ENCODE data around the gene MACO1. TPM values are rescaled to one million over a fixed set of nuclear protein-coding genes. Genes with fewer than 3 reads are reported as not detected.
"Not testable (repeated sequence)": the region's sequence is repeated elsewhere in the genome, so short reads cannot be mapped to it uniquely, and the experiment has no call there.

MACO1 gene
- polyA plus RNA-seq, 2 donors = 16.1 to 23.3 TPM

DNA sequence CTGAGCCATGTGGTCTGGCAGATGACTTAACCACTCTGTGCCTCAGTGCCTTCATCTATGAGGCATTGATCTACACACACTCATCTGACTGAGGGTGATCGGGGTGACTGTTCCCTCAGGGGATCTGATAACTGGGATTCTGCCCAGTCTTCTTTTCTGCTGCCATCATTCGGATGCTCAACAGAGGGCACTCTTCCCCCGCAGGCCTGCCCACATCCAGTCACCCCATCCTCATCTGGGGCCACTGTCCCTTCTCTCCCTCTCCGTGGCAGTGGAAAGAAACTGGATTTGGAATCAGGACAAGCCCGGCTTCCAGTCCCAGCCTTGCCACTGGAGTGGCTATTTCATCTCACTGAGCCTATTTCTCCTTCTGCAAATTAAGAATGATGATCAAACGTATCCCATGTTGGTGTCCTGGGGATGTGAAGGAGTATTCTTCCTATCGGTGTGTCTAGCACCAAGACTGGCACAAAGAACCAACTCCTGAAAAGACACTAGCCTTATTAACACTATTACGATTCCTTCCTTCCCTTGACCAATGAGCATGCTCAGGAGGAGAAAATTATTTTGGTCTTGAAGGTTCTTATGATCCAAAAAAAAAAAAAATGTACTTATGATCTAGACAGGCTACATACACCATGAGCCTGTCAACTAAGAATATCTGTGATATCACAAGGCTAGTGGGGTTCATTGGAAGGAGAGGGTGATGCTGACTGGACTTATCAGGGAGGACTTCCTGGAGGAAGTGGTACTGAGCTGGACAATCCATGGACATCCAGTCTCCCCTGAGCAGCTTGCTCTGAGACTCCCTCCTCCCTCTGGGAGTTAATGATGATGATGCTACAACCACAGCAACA is 27.5 kb upstream of the MACO1 start:
- H3K36me3 ChIP-seq (ENCODE audit: control insufficient read depth in 2 of 2, insufficient read depth in 2 of 2, low read length in 1 of 2); H3K4me1 ChIP-seq (ENCODE audit: control insufficient read depth in 2 of 2, insufficient read depth in 2 of 2, low read length in 1 of 2); H3K27me3 ChIP-seq (ENCODE audit: control insufficient read depth in 1 of 2, insufficient read depth in 2 of 2, low read length in 2 of 2); H3K27ac ChIP-seq (ENCODE audit: low read depth in 2 of 2, low read length in 1 of 2); H3K4me3 ChIP-seq (ENCODE audit: low read depth in 1 of 2, low read length in 2 of 2); H3K9me3 ChIP-seq (ENCODE audit: control insufficient read depth in 2 of 2, insufficient read depth in 1 of 2, low read depth in 1 of 2, low read length in 1 of 2): not testable (repeated sequence)
- WGBS, 2 donors = 13 to 19% methylated on average over 5 to 6 of the region's 8 CpGs

DNA sequence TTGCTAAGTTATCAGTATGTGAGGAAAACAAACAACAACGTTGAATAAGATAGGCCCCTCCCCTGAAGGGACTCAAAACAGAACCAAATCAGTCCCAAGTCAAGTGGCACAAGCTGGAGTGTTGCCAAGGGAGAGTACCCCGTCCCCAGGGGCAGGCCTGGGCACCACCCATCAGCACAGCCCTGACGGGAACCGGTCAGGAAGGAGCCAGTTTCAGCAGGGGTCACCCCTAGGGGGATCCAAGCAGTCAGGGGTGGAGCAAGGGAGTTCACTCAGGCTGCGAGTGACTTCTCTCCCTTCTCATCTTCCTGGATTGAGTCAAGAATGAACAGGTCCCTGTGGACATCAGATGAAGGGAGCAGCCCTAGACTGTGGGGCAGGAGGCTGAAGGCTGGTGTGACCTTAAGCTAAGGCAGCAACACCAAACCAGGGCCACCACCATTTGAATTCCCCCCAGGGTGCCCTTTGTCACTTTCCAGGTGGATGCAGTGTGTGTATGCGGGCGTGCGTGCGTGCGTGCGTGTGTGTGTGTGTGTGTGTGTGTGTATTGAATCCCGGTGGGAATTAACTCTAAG is 24.9 kb upstream of the MACO1 start:
- H3K4me3 ChIP-seq (ENCODE audit: low read depth in 1 of 2, low read length in 2 of 2); H3K27ac ChIP-seq (ENCODE audit: low read depth in 2 of 2, low read length in 1 of 2); H3K9me3 ChIP-seq (ENCODE audit: control insufficient read depth in 2 of 2, insufficient read depth in 1 of 2, low read depth in 1 of 2, low read length in 1 of 2); H3K27me3 ChIP-seq (ENCODE audit: control insufficient read depth in 1 of 2, insufficient read depth in 2 of 2, low read length in 2 of 2); H3K36me3 ChIP-seq (ENCODE audit: control insufficient read depth in 2 of 2, insufficient read depth in 2 of 2, low read length in 1 of 2); H3K4me1 ChIP-seq (ENCODE audit: control insufficient read depth in 2 of 2, insufficient read depth in 2 of 2, low read length in 1 of 2): not testable (repeated sequence)
- WGBS, 2 donors = 75 to 78% methylated on average over 7 to 9 of the region's 12 CpGs

DNA sequence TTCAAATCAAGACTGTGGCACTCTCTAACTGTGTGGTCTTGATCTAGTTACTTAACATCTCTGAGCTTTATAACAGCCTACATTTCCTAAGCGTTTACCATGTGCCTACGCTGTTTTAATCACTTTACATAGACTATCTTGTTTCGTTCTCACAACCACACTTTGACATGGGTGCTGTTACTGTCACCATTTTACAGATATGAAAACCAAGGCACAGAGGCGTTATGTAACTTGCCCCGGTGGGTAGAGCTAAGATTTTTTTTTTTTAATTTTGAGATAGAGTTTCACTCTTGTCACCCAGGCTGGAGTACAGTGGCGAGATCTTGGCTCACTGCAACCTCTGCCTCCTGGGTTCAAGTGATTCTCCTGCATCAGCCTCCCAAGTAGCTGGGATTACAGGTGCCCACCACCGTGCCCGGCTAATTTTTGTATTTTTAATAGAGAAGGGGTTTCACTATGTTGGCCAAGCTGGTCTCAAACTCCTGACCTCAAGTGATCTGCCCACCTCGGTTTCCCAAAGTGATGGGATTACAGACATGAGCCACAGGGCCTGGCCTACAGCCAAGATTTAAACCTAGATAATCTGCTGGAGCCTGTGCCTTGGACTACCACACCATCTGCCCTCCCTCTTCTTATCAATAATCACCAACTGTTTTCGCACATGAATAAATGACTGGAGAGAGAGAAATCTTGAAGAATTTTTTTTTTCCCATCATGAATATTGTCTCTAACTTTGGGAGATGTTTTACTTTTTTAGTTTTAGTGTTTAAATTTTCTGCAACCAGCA is 20.9 kb upstream of the MACO1 start:
- H3K27ac ChIP-seq (ENCODE audit: low read depth in 2 of 2, low read length in 1 of 2); H3K36me3 ChIP-seq (ENCODE audit: control insufficient read depth in 2 of 2, insufficient read depth in 2 of 2, low read length in 1 of 2); H3K4me3 ChIP-seq (ENCODE audit: low read depth in 1 of 2, low read length in 2 of 2); H3K4me1 ChIP-seq (ENCODE audit: control insufficient read depth in 2 of 2, insufficient read depth in 2 of 2, low read length in 1 of 2); H3K27me3 ChIP-seq (ENCODE audit: control insufficient read depth in 1 of 2, insufficient read depth in 2 of 2, low read length in 2 of 2); H3K9me3 ChIP-seq (ENCODE audit: control insufficient read depth in 2 of 2, insufficient read depth in 1 of 2, low read depth in 1 of 2, low read length in 1 of 2): not testable (repeated sequence)
- WGBS, 2 donors = 82 to 86% methylated on average over 8 to 10 of the region's 10 CpGs

DNA sequence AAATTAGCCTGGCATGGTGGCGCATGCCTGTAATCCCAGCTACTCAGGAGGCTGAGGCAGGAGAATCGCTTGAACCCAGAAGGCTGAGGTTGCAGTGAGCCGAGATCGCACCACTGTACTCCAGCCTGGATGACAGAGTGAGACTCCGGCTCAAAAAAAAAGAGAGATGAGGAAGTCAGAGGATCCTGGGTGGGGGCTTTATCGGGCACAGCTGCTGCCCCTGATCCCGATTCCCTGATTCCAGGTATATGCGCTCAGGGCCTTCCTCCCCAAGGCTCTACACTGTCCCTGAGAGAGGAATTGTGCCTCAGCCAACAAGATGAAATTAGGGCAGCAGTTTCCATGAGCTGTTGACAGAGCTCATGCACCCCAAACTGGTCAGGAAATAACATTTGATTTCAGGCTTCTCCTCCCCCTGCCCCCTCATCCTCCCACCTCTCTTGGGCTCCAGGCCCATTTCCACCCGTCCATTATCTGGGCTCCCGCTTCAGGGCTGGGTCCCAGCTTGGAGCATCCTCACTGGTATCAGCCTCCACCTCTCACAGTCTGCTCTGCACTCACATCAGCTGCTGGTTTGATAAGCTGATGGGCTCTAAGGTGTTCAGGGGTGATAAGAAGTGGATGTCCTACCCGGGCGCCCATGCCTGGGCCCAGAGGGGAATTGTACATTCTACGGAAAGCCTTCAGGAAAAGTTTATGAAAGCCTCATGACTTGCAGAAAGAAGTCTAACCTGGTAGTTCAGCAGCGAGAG is 17.6 kb upstream of the MACO1 start:
- not testable (repeated sequence) for H3K4me1 ChIP-seq (ENCODE audit: control insufficient read depth in 2 of 2, insufficient read depth in 2 of 2, low read length in 1 of 2); H3K36me3 ChIP-seq (ENCODE audit: control insufficient read depth in 2 of 2, insufficient read depth in 2 of 2, low read length in 1 of 2)
- 91 to 94% methylated on average over 12 to 13 of the region's 14 CpGs for WGBS, 2 donors

DNA sequence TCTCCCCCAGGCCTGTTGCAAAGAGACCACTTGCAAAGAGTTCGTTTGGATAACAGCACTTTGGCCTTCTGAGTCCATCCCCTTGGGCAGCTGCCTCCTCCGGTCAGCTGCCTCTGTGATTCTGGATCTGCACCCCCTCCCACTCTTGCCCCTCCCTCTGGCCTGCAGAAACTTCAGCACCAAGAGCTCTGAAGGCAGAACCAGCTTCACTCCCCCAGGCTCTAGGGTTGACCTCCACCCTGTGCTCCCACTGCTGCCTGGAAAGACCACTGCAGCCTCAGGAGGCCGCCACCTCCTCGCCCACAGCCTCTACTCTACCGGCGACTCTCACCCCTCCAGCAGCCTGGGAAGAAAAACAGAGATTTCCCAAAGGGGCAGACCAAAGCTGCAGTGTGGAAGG is 16.5 kb upstream of the MACO1 start:
- H3K9me3 ChIP-seq (ENCODE audit: control insufficient read depth in 2 of 2, insufficient read depth in 1 of 2, low read depth in 1 of 2, low read length in 1 of 2); H3K27me3 ChIP-seq (ENCODE audit: control insufficient read depth in 1 of 2, insufficient read depth in 2 of 2, low read length in 2 of 2); H3K36me3 ChIP-seq (ENCODE audit: control insufficient read depth in 2 of 2, insufficient read depth in 2 of 2, low read length in 1 of 2); H3K4me3 ChIP-seq (ENCODE audit: low read depth in 1 of 2, low read length in 2 of 2); H3K4me1 ChIP-seq (ENCODE audit: control insufficient read depth in 2 of 2, insufficient read depth in 2 of 2, low read length in 1 of 2); H3K27ac ChIP-seq (ENCODE audit: low read depth in 2 of 2, low read length in 1 of 2): not testable (repeated sequence)
- WGBS, 2 donors = 57 to 68% methylated on average over 1 to 3 of the region's 6 CpGs

More for the DNA sequence above, 17.6 kb upstream of the MACO1 start:
- not testable (repeated sequence) for H3K27ac ChIP-seq (ENCODE audit: low read depth in 2 of 2, low read length in 1 of 2); H3K4me3 ChIP-seq (ENCODE audit: low read depth in 1 of 2, low read length in 2 of 2); H3K9me3 ChIP-seq (ENCODE audit: control insufficient read depth in 2 of 2, insufficient read depth in 1 of 2, low read depth in 1 of 2, low read length in 1 of 2); H3K27me3 ChIP-seq (ENCODE audit: control insufficient read depth in 1 of 2, insufficient read depth in 2 of 2, low read length in 2 of 2)

DNA sequence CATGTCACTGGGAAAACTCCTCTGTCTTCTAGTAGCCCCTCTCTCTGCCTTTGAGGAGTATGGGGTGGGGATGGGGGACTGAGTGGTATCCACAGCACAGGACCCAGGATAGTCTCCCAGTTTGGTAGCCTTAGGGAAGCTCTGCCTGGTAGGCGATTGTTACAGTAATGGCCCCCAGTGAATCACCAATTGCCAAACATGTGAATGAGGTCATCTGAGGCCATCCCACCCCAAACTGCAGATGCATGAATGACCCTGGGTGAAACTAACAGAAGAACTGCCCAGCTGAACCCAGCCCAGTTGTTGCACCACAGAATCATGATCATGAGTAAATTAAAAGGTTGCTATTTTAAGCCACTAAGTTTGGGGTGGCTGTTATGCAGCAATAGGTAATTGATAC is 16.1 kb upstream of the MACO1 start:
- H3K27me3 ChIP-seq (ENCODE audit: control insufficient read depth in 1 of 2, insufficient read depth in 2 of 2, low read length in 2 of 2); H3K36me3 ChIP-seq (ENCODE audit: control insufficient read depth in 2 of 2, insufficient read depth in 2 of 2, low read length in 1 of 2); H3K4me1 ChIP-seq (ENCODE audit: control insufficient read depth in 2 of 2, insufficient read depth in 2 of 2, low read length in 1 of 2); H3K4me3 ChIP-seq (ENCODE audit: low read depth in 1 of 2, low read length in 2 of 2); H3K9me3 ChIP-seq (ENCODE audit: control insufficient read depth in 2 of 2, insufficient read depth in 1 of 2, low read depth in 1 of 2, low read length in 1 of 2); H3K27ac ChIP-seq (ENCODE audit: low read depth in 2 of 2, low read length in 1 of 2): not testable (repeated sequence)
- 86 to 88% methylated on average over 1 of the region's 1 CpG for WGBS, 2 donors

DNA sequence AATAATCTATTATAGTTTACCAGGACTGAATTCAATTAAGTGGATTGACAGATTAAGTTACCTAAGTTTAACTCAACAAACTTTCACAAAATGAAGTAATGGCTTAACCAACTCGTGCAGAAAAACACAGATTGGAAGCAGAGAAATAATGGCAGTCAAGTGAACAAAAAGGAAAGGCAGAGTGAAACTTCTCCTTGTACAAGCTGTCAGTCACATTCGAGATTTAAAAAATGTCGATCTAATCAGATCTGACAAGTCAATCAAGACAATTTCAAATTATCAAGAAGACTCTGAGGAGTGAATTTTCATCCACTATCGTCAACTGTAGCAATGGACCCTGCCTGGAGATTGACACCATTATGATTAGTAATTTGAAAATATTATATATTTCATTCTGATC is 13.4 kb upstream of the MACO1 start:
- not testable (repeated sequence) for H3K27ac ChIP-seq (ENCODE audit: low read depth in 2 of 2, low read length in 1 of 2); H3K4me1 ChIP-seq (ENCODE audit: control insufficient read depth in 2 of 2, insufficient read depth in 2 of 2, low read length in 1 of 2); H3K4me3 ChIP-seq (ENCODE audit: low read depth in 1 of 2, low read length in 2 of 2); H3K9me3 ChIP-seq (ENCODE audit: control insufficient read depth in 2 of 2, insufficient read depth in 1 of 2, low read depth in 1 of 2, low read length in 1 of 2); H3K27me3 ChIP-seq (ENCODE audit: control insufficient read depth in 1 of 2, insufficient read depth in 2 of 2, low read length in 2 of 2); H3K36me3 ChIP-seq (ENCODE audit: control insufficient read depth in 2 of 2, insufficient read depth in 2 of 2, low read length in 1 of 2)
- 82 to 88% methylated on average over 4 of the region's 4 CpGs for WGBS, 2 donors

DNA sequence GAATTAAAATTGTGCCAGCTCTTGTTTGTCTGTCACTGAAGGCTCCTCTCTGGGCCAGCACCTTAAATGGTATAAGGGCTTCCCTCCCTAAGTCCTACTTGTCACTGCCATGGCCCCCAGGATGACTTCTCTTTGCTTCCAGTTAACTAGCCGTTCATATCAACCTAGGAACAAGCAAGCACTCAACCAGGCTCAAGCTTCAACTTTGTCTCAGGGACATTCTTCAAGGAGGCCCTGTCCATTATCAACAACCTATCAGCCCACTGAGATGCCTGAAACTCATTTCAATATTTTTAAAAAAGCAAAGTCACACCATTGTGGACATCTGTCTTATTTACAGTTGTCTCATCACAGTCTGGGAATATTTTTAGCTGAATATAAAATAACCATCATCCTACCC is 11.4 kb upstream of the MACO1 start:
- not testable (repeated sequence) for H3K4me3 ChIP-seq (ENCODE audit: low read depth in 1 of 2, low read length in 2 of 2); H3K27me3 ChIP-seq (ENCODE audit: control insufficient read depth in 1 of 2, insufficient read depth in 2 of 2, low read length in 2 of 2); H3K36me3 ChIP-seq (ENCODE audit: control insufficient read depth in 2 of 2, insufficient read depth in 2 of 2, low read length in 1 of 2); H3K9me3 ChIP-seq (ENCODE audit: control insufficient read depth in 2 of 2, insufficient read depth in 1 of 2, low read depth in 1 of 2, low read length in 1 of 2); H3K4me1 ChIP-seq (ENCODE audit: control insufficient read depth in 2 of 2, insufficient read depth in 2 of 2, low read length in 1 of 2); H3K27ac ChIP-seq (ENCODE audit: low read depth in 2 of 2, low read length in 1 of 2)
- 95 to 96% methylated on average over 1 of the region's 1 CpG for WGBS, 2 donors

DNA sequence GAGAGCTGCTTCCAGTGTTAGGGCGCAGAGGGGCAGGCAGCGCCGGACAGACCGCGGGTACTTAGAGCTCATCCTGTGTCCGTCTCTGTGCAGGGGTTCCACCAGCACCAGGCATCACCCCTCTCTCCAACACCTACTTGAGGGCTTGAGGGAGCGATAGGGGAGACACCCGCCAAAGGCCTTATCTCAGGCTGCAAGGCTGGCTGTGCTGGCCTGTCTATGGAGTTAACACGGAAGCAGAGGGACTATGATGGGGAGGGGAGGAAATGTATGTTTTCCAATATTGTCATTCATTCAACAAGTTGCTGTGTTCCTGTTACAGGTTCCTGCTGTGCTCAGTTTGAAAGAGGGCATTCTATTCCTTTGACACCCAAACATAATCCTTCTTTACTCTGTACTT is 10.0 kb upstream of the MACO1 start, which contains the start of gene RHCE:
Gene RHCE, minus strand, starts transcription at position 111 of the 400 bp plus-strand sequence. Its CDS starts 39 bp downstream, at position 72.
- not testable (repeated sequence) for H3K9me3 ChIP-seq (ENCODE audit: control insufficient read depth in 2 of 2, insufficient read depth in 1 of 2, low read depth in 1 of 2, low read length in 1 of 2); H3K4me3 ChIP-seq (ENCODE audit: low read depth in 1 of 2, low read length in 2 of 2); H3K27ac ChIP-seq (ENCODE audit: low read depth in 2 of 2, low read length in 1 of 2); H3K4me1 ChIP-seq (ENCODE audit: control insufficient read depth in 2 of 2, insufficient read depth in 2 of 2, low read length in 1 of 2); H3K27me3 ChIP-seq (ENCODE audit: control insufficient read depth in 1 of 2, insufficient read depth in 2 of 2, low read length in 2 of 2); H3K36me3 ChIP-seq (ENCODE audit: control insufficient read depth in 2 of 2, insufficient read depth in 2 of 2, low read length in 1 of 2)
- WGBS, 2 donors = 92 to 93% methylated on average over 9 of the region's 9 CpGs
